GM18499 (cell line): ENCODE results near the gene ATRIP.
"Not testable (repeated sequence)": the region's sequence is repeated elsewhere in the genome, so short reads cannot be mapped to it uniquely, and the experiment has no call there.

Experiments used
- ATAC-seq: cut with Tn5 transposase; IDR thresholded peaks from one replicate; pipeline ENCODE4 v1.9.1; 2021; ENCODE audit warnings: moderate number of reproducible peaks; ENCODE audit not compliant: insufficient read depth, unreplicated experiment

The ATRIP gene

DNA sequence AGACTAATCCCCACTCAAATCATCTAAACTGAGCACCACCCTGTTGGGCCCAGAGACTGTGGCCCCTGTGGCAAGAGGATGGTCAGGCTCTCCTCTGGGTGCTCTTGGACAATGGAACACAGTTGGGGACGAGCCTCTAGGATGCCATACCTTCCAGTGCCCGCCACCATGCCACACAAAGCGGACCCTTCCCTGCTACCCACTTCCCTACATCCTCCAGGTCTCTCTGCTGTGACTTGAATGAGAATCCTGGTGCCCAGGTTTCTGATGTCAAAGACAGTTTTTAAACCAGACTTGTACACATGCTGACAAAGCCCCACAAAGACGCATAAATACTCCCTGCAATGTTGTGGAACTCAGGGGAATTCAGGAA, 11.3 kb upstream of the ATRIP start:
- no peak for ATAC-seq

DNA sequence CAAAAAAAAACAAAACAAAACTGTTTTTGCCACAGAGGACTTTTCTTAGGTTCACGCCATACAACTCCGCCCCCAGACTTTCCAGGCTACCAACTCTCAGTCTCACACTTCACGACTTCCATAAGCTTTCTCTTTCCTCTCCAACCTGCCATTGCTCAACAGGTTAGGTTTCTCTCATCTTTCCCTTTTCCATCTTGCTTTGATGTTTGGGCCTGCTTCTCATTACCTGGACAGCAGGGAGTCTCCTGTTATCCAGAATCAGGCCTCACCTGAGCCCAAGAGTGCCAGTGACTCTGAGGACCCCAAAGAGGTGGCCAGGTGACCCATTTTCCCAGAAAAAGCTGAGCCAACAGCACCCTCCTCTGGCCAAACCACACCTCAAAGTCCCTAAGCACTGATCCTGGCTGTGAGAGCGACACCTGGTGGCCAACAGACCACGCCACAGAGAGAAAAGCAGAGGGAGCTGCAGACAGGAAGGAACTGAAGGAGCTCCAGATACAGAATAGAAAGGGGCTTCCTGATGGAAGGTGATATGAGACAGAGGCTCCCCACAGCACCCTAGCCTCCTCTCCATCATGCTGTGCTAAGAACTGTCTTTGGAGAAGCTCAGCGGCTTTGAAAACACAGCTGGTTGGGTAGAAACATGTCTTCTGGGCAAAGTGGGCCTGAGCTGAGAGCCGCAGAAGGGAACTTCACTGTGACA, 10.6 kb upstream of the ATRIP start:
- ATAC-seq: no peak

DNA sequence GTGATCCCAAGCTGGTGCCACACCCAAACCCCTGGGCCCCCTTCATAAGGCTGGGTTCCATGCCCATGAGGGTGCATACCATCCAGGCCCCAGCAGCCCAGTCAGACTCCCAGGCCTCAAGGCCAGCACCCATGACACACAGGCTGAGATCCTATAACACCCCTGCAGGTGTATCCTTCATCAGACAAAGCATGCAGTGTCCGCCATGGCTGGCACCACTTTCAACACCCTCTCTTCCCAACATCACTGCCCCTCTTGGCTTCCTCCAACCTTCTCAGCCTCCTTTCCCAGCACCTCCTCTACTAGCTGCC, 10.1 kb upstream of the ATRIP start:
- ATAC-seq: no peak

DNA sequence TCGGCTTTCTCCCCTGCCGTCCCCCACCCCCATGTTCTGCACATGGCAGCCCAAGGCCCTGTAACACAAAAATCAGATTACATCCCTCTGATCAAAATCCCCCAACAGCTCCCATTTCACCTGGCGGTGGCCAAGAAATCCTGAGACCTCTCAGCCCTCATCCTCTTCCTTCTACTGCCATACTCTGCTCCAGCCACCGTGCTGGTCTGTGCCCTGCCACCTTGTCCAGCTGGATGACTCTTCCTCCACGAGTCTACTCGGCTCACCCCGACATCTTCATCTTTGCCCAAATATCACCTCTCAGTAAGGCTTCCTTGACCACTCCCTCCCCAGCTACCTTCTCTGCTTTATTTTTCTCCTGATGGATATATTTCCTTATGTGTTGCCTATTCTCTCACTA, 9.7 kb upstream of the ATRIP start:
- ATAC-seq: no peak

DNA sequence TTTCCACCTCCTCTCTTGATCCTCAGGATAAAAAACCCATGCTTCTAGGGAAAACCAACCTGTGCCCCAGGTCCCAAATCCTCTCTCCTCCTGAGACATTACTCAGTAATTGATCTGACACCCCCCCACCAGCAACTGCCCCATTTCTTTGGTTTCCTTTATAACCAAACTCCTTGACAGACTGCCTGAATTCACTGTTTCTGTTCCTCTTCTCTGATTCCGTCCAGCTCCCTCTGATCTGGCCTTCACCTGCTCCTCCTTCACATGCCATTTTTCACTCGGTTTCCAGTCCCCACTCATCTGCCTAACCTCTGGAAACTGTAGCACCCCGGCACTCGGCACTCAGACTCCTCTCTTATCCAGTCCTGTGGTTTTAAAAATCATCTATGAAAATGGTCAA, 8.7 kb upstream of the ATRIP start:
- ATAC-seq: no peak

DNA sequence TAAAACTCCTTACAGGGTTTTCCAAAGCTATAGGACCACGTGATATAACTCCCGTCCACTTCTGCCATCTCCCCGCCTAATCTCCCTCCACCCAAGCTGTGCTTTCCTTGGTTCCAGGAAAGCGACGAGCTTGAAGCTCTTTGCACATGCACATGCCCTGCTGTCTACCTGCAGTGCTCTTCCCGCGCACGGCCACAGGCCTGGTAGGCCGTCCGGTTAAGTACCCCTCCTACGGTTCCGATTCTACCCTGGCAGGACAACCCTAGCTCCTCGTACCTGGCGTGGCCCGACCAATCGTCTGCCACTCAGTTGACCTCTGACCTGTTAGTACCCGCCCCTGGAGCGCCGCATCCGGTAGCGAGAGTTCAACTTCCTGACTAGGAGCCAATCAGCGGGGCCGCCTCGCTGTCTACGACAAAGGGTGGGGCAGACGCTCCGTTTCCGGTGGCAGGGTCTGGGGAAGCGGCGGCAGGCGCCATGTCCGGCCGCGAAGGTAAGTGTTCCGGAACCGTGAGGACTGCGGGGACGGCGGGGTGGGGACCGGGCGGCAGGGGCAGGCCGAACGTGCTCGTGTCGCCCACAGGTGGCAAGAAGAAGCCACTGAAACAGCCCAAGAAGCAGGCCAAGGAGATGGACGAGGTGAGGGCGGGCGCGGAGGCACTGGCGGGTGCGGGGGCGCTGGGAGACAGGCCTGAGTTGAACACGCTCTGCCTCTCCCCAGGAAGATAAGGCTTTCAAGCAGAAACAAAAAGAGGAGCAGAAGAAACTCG, 6.5 kb upstream of the ATRIP start, which contains the start of the genes CCDC51 and TMA7:
Gene CCDC51, minus strand, starts transcription at position 300 of the 770 bp plus-strand sequence. CDS start 4,991 bp downstream, outside the sequence.
Gene TMA7, plus strand, starts transcription at position 438 of the 770 bp plus-strand sequence. Its CDS starts 40 bp downstream, at position 478.
- peak; percentile 79 for ATAC-seq

DNA sequence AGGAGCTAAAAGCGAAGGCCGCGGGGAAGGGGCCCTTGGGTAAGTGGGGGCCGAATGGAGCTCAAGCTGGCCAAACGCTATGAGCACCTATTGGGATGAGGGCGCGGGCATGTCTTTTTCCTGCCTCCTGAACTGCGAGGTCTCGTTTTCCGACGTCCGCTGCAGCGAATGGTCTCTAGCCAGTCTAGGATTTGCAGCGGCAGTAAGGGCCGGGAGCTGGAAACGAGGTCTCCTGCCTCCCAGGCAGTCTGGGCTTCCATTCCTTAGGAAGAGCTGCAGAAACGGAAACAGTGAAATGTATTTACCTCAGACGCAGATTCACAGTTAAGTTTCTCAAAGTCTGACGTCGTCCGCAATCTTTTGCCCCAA, 6.0 kb upstream of the ATRIP start:
- no peak for ATAC-seq

DNA sequence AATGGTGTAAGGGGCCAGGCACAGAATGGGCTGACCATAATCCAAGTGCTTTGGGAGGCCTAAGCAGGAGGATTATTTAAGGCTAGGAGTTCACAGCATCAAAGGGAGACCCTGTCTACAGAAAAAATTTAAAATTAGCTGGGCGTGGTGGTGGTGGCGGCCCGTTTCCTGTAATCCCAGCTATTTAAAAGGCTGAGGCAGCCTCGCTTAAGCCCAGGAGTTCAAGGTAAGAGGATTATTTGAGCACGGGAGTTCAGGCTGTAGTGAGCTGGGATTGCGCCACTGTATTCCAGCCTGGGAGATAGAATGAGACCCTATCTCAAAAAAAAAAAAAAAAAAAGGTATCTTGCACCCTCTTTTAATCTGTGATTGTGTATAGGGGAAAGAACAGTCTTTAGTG, 4.6 kb upstream of the ATRIP start:
- no peak for ATAC-seq

DNA sequence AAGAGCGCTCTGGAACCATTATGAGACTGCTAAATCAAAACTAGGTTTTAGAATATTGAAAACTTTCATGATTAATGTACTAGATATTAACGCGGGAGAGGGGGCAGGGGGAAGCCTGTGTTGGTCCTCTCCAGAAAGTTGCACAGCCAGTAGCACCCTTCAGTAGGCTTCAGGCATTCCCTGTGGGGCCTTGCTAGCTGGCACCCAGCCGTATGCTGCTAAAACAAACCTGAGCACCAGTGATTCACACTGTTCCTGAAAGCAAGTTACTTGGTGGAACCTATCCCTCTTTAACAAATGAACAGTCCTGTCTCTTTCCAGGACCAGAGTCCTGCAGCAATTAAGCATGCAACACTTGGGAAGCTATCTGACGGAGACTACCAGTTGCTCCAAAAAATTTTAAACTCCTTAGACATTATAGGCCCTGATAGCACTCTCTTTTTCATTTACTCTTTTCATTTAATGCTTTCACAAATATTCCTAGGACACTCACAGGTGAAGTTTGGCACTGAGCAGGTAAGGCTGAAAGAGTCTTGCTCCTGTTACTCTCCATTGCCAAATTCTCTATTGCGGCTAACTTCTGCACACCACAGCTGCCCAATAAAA, 1.2 kb upstream of the ATRIP start:
- no peak for ATAC-seq

DNA sequence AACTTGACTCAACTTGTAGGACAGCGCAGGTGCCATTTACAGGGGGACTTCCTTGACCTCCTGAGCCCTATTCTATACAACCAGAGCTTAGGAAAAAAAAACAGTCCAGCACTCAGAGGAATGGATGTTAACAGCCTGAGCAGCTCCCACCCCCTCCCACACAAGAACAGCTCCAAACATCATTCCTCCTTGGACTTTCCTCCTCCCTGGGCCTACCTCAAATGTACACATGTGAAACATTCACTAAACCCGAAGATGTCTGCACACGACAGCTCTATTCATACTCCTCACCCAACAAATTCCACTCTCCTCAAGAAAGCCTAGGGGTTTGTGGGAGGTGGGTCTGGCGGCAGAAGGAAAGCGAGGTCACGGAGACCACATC, 503 bp upstream of the ATRIP start:
- no peak for ATAC-seq

DNA sequence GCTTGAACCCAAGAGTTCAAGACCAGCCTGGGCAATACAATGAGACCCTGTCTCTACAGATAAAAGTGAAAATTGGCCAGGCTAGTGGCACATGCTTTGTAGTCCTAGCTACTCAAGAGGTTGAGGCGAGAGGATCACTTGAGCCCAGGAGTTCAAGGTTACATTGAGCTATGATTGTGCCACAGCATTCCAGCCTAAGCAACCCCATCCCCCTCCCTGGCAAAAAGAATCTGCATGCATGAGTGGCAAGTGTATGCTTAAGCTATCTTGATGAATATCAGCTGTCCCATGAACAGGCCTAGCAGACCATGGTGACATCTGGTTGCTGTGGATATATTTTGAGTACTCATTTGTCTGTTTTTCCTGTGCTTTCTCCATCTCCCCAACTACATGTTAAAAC, 4.7 kb downstream of the ATRIP start:
- no peak for ATAC-seq

DNA sequence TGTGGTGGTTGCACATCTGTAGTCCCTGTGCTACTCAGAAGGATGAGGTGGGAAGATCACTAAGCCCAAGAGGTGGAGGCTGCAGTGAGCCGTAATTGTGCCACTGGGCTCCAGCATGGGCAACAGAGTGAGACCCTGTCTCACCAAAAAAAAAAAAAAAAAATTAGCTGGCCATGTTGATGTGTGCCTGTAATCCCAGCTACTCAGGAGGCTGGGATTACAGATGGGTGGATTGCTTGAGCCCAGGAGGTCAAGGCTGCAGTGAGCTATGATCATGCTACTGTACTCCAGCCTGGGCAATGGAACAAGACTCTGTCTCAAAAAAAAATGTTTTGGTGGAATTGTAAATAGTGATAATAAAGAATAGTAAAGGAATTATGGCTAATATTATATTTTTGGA, 9.9 kb downstream of the ATRIP start:
- no peak for ATAC-seq

DNA sequence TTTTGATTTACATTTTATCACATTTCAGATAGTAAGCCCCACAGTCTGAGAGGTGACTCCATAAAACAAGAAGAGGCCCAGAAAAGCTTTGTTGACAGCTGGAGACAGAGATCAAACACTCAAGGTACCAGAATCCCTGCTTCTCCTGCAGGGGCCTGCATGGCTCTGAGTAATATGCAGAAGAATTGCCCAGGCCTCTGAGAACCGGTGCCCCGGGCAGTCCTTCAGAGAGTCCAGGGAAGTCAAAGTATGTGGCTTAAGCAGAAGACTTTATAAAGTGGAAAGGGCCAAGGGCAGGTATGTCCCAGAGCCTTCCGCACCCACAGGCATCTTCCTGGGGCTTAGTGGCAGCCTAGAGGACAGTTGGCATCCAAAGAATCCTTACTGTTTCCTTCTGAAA, 12.8 kb downstream of the ATRIP start:
- no peak for ATAC-seq

DNA sequence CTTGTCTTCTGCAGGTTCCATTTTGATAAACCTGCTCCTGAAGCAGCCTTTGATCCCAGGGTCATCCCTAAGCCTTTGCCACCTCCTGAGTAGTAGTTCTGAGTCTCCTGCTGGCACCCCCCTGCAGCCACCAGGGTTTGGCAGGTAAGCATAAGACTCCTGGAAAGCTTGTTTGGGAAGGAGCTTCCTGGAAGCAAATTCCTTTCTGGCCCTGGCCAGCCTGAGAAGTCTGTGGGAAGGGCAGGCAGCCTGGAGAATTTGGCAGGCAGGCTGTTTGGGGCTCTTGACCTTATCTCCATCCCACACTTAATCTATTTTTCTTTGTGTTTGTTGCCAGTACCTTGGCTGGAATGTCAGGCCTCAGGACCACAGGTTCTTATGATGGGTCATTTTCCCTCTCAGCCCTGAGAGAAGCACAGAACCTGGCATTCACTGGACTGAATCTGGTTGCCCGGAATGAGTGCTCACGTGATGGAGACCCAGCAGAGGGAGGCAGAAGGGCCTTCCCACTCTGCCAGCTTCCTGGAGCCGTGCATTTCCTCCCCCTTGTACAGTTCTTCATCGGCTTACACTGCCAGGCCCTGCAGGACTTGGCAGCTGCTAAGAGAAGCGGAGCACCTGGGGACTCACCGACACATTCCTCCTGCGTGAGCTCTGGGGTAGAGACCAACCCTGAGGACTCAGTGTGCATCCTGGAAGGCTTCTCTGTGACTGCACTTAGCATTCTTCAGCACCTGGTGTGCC, 13.4 kb downstream of the ATRIP start:
- ATAC-seq: no peak

DNA sequence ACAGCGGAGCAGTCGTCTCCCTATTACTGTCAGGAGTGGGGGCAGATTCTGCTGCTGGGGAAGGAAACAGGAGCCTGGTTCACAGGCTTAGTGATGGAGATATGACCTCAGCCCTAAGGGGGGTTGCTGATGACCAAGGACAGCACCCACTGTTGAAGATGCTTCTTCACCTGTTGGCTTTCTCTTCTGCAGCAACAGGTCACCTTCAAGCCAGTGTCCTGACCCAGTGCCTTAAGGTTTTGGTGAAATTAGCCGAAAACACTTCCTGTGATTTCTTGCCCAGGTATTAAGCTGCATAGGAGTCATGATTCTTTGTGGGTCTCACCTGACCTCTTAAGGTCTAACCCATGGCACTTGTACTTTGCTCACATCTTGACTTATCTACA, 14.0 kb downstream of the ATRIP start:
- ATAC-seq: no peak

DNA sequence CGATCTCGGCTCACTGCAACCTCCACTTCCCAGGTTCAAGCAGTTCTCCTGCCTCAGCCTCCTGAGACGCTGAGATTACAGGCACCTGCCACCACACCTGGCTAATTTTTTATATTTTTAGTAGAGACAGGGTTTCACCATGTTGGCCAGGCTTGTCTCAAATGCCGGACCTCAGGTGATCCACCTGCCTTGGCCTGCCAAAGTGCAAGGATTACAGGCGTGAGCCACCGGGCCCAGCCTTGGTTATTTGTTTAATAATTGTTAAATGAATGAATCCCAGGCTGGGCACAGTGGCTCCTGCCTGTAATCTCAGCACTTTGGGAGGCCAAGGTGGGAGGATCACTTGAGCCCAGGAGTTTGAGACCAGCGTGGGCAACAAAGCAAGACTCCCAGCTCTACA, 15.2 kb downstream of the ATRIP start:
- ATAC-seq: not testable (repeated sequence)

DNA sequence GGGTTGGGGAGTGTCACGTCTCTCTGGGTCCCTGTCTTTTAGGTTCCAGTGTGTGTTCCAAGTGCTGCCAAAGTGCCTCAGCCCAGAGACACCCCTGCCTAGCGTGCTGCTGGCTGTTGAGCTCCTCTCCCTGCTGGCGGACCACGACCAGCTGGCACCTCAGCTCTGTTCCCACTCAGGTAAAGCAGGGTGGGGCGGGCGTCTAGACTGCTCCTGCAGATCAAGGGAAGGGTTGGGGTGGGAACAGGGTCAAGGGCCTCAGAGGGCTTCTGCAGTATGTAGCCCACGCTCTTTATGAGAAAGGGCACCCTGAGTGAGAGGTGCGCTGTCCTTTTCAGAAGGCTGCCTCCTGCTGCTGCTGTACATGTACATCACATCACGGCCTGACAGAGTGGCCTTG, 17.2 kb downstream of the ATRIP start:
- no peak for ATAC-seq

DNA sequence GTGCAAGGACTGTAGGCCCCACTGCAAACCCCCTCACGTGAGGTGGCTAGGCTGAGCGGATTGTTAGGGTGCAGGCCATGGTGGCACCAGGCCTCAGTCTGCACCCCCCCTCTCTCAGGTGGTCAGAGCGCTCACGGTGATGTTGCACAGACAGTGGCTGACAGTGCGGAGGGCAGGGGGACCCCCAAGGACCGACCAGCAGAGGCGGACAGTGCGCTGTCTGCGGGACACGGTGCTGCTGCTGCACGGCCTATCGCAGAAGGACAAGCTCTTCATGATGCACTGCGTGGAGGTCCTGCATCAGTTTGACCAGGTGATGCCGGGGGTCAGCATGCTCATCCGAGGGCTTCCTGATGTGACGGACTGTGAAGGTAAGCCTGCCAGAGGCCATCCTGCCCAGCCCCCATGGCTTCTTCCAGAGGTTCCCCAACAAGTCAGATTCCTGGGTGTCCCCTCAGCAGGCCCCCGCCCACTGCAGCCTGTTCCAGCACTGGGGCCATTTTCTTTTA, 18.2 kb downstream of the ATRIP start:
- ATAC-seq: no peak

DNA sequence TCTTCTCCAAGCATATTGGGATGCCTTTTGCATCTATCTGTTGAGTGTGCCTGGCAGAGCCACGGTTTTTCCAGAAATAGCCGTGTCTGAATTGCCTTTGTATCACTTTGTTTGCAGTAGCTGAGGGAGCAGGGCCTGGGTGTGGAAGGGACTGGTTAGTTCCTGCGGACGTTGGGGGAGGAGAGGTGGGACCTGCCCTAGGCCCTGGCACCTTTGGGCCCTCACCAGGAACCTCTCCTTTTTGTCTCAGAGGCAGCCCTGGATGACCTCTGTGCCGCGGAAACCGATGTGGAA, 18.6 kb downstream of the ATRIP start:
- no peak for ATAC-seq

DNA sequence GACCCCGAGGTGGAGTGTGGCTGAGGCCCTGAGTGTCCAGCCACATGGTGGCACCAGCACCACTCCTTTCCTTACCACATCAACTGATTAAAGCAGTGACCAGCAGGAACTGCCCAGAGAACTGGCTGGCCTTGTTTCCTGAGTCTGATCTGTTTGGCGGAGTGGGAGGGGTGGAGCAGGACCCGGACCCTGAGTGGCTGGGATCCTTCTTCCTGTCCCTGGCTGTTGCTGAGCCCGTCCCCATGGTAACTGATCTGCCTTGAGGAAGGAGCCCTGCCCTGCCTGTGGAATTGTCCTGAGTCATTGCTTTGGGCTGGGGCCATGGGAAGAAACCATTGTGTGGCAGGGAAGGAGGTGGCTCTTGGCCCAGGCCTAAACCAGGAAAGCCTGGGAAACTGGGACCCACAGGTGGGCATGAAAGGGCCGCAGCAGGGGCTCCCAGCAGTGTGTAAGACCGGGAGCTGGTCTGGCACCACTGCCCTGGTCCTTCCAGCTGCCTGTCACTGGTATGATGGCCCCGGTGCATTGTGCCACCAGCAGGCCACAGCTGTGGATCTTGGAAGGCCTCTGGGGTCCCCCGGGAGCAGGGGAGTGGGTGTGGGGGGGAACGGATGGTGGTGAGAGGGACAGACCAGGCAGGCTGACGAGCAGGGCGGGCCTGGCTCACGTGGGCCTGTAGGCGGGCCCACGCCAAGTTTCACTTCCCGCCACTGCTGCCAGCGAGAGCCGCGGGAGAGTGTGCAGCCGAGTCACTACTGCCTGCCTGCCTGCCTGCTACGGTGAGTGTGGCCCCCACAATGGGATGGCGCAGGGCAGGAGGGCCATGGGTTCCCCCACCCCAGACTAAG, 19.2 kb downstream of the ATRIP start:
- ATAC-seq: no peak
